ENCODE measurements around the gene ST14. TPM values are rescaled to one million over a fixed set of nuclear protein-coding genes. Genes with fewer than 3 reads are reported as not detected.

ST14 gene
- total RNA-seq, 1 donor, result under 0.01 TPM

DNA sequence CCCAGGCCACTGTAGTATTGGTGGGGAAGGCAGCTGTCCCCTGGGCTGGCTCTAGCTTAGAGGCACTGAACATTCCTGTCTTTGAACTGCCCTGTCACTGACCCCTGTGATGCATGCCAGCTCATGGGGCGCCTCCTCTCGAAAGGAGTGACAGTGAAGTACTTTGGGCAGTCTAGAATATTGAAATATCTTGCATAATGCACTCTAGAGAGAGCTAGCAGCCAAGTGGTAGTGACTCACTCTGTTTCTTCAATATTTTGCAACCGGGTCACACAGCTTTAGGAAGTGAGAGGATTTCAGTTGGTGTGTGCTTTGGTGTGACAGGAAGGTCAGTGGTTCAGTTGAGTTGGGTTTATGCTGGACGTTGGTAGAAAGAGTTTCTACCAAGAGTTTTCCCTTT lies 35.5 kb upstream of the ST14 start:
- peak; percentile 91 for DNase-seq (ENCODE audit: low read depth)
- H3K4me3 ChIP-seq (ENCODE audit: low read depth, low read length), result no peak overlapping the region
- TF ChIP-seq, protein P1, sequence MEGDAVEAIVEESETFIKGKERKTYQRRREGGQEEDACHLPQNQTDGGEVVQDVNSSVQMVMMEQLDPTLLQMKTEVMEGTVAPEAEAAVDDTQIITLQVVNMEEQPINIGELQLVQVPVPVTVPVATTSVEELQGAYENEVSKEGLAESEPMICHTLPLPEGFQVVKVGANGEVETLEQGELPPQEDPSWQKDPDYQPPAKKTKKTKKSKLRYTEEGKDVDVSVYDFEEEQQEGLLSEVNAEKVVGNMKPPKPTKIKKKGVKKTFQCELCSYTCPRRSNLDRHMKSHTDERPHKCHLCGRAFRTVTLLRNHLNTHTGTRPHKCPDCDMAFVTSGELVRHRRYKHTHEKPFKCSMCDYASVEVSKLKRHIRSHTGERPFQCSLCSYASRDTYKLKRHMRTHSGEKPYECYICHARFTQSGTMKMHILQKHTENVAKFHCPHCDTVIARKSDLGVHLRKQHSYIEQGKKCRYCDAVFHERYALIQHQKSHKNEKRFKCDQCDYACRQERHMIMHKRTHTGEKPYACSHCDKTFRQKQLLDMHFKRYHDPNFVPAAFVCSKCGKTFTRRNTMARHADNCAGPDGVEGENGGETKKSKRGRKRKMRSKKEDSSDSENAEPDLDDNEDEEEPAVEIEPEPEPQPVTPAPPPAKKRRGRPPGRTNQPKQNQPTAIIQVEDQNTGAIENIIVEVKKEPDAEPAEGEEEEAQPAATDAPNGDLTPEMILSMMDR (IDR thresholded peaks at IDR 0.05; ENCODE audit: insufficient read depth, low read depth, low read length), result no peak

DNA sequence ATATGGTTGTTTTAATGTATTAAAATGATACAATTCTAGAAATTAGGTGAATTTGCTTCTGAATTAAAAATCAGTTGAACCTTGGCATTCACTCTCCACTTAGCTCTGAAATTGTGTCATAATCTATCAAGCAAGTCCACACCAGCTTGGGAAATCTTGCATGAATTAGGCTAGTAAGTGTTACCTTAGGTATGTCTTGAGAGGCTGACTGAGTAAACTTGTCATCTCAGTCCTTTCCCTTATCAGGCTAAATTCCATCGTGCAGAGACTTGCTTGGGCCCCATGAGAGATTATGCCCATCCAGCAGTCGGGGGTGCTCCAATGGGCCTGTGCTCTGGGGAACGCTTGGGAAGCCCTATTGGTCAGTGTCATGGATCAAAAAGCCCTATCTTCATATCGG lies 33.9 kb upstream of the ST14 start:
- H3K4me3 ChIP-seq (ENCODE audit: low read depth, low read length), result no peak overlapping the region
- TF ChIP-seq, protein P1 (IDR thresholded peaks at IDR 0.05; ENCODE audit: insufficient read depth, low read depth, low read length), result no peak
- DNase-seq (ENCODE audit: low read depth), result no peak

DNA sequence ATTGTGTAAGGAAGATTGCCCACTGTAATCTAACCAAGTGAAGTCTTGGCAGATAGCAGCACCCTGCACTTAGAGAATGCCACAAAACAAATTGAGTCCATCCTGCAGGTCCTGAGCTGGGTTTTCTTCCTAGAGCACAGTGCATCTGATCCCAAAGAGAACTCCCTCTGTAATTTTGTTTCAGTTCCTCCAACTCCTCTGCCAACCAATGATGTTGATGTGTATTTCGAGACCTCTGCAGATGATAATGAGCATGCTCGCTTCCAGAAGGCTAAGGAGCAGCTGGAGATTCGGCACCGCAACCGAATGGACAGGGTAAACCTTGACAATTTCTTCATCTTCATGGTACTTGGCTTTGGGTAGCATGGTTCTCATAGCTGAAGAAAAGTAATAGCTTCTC lies 33.1 kb upstream of the ST14 start:
- H3K4me3 ChIP-seq (ENCODE audit: low read depth, low read length), result no peak overlapping the region
- TF ChIP-seq, protein P1 (IDR thresholded peaks at IDR 0.05; ENCODE audit: insufficient read depth, low read depth, low read length), result no peak
- DNase-seq (ENCODE audit: low read depth), result no peak

DNA sequence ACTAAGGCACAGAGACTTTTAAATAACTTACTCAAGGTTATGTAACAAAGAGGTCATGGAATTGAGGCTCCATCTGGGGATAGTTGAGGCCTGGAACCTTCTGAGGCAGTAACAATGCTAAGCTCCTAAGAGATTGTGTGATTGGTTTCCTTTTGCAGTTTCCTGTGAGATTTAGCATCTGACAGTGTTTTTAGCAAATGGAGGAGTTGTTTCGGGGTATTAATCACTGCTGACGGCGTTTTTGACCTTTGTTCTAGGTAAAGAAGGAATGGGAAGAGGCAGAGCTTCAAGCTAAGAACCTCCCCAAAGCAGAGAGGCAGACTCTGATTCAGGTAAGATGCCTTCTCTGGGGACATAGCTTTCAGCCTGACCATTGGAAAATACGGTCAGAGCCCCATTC lies 32.1 kb upstream of the ST14 start:
- no peak for DNase-seq (ENCODE audit: low read depth)
- TF ChIP-seq, protein P1 (IDR thresholded peaks at IDR 0.05; ENCODE audit: insufficient read depth, low read depth, low read length), result no peak
- H3K4me3 ChIP-seq (ENCODE audit: low read depth, low read length), result no peak overlapping the region

DNA sequence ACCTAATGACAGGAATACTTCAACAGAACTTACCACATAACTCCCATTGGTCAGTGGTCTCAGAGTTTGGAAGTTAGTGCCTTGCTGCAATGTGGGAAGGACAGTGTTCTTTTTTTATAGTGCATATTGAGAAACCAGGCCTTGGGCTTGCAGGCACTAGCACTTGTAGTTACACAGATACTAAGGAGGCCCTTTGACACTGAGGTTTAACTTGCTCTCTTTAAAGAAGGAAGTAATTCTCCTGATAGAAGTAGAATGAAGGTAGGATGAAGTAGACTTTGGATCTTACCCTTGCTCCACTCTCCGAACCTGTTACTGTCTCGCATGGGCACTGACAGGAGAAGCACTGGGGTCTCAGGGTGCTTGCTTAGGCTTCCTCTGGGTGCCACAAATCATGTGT lies 31.0 kb upstream of the ST14 start:
- DNase-seq (ENCODE audit: low read depth), result no peak
- TF ChIP-seq, protein P1 (IDR thresholded peaks at IDR 0.05; ENCODE audit: insufficient read depth, low read depth, low read length), result no peak

DNA sequence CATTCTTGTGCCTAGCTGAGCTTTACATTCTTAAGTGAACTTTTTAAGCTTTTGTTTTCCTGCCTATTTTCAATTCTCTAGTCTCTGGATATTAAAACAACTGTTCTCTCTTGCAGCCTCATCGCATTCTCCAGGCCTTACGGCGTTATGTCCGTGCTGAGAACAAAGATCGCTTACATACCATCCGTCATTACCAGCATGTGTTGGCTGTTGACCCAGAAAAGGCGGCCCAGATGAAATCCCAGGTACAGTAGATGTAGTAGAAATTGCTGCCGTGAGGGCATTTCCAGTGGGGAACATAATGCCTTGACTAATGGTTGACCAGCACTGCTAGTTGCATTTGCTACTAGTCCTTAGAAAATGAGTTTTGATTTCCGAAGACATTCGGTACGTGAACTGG lies 29.7 kb upstream of the ST14 start:
- no peak overlapping the region for H3K4me3 ChIP-seq (ENCODE audit: low read depth, low read length)
- TF ChIP-seq, protein P1 (IDR thresholded peaks at IDR 0.05; ENCODE audit: insufficient read depth, low read depth, low read length), result no peak
- no peak for DNase-seq (ENCODE audit: low read depth)

More for the DNA sequence above, 31.0 kb upstream of the ST14 start:
- H3K4me3 ChIP-seq (ENCODE audit: low read depth, low read length), result no peak overlapping the region

Measured in fibroblast of villous mesenchyme (primary cell).